GM23338 (cell line): ENCODE results near the gene ANKRD6. TPM values are rescaled to one million over a fixed set of nuclear protein-coding genes. Genes with fewer than 3 reads are reported as not detected.

Experiments used
- ATAC-seq: fragments of 200-7000 bp; cut with Tn5 transposase; 3 replicates; pipeline ENCODE4 v1.9.1; 2020
- DNase-seq: peaks from one replicate; pipeline ENCODE4 v3.0.0-alpha.2; 2015; ENCODE audit warnings: low spot score
- H2AFZ ChIP-seq: fragments of 200-600 bp; sonication (generic); 2 replicates; pipeline ENCODE4 v1.8.0; 2016; ENCODE audit warnings: antibody characterized with exemption, mild to moderate bottlenecking, moderate library complexity
- H3F3A ChIP-seq: fragments of 200-600 bp; sonication (generic); replicated peaks from 2 replicates; pipeline ENCODE4 v1.8.0; 2017; ENCODE audit warnings: antibody characterized with exemption, mixed run types, low read depth
- H3K27ac ChIP-seq: fragments of 200-600 bp; sonication (generic); 2 replicates; pipeline ENCODE4 v1.6.1; 2016; ENCODE audit warnings: low read depth
- H3K27me3 ChIP-seq: fragments of 200-600 bp; sonication (generic); 2 replicates; pipeline ENCODE4 v1.8.0; 2016; ENCODE audit warnings: mild to moderate bottlenecking, mixed run types, moderate library complexity; ENCODE audit not compliant: insufficient read depth
- H3K36me3 ChIP-seq: fragments of 200-600 bp; sonication (generic); 2 replicates; pipeline ENCODE4 v1.8.0; 2016; ENCODE audit warnings: mild to moderate bottlenecking; ENCODE audit not compliant: insufficient read depth
- H3K4me1 ChIP-seq: fragments of 200-600 bp; sonication (generic); 2 replicates; pipeline ENCODE4 v1.8.0; 2016; ENCODE audit warnings: mild to moderate bottlenecking, moderate library complexity; ENCODE audit not compliant: insufficient read depth
- H3K4me2 ChIP-seq: fragments of 200-600 bp; sonication (generic); 2 replicates; pipeline ENCODE4 v1.7.1; 2017; ENCODE audit warnings: mixed run types
- H3K4me3 ChIP-seq: fragments of 200-600 bp; sonication (generic); 2 replicates; pipeline ENCODE4 v1.6.1; 2016; ENCODE audit warnings: mixed run types
- H3K79me2 ChIP-seq: fragments of 200-600 bp; sonication (generic); replicated peaks from 2 replicates; pipeline ENCODE4 v1.8.0; 2017; ENCODE audit warnings: mild to moderate bottlenecking; ENCODE audit not compliant: insufficient read depth
- H3K9me2 ChIP-seq: fragments of 200-600 bp; sonication (generic); 2 replicates; pipeline ENCODE4 v1.8.0; 2017; ENCODE audit not compliant: insufficient read depth
- H4K20me1 ChIP-seq: fragments of 200-600 bp; sonication (generic); replicated peaks from 2 replicates; pipeline ENCODE4 v1.8.0; 2017; ENCODE audit warnings: mild to moderate bottlenecking; ENCODE audit not compliant: insufficient read depth
- H3K27ac Mint-ChIP-seq: 2 replicates; pipeline ENCODE4 v1.8.0; 2020; ENCODE audit warnings: inconsistent platforms, mild to moderate bottlenecking, moderate library complexity, mixed read lengths
- H3K27me3 Mint-ChIP-seq: 3 replicates; pipeline ENCODE4 v1.8.0; 2022; ENCODE audit warnings: low read depth, mild to moderate bottlenecking, moderate library complexity, mixed read lengths, inconsistent platforms; ENCODE audit not compliant: insufficient read depth, poor library complexity
- H3K36me3 Mint-ChIP-seq: 3 replicates; pipeline ENCODE4 v1.8.0; 2021; ENCODE audit warnings: low read depth, mild to moderate bottlenecking, inconsistent platforms, moderate library complexity, mixed read lengths
- H3K4me1 Mint-ChIP-seq: 3 replicates; pipeline ENCODE4 v1.8.0; 2020; ENCODE audit warnings: mild to moderate bottlenecking, inconsistent platforms, mixed read lengths
- H3K4me3 Mint-ChIP-seq: 3 replicates; pipeline ENCODE4 v1.8.0; 2021; ENCODE audit warnings: moderate library complexity, mild to moderate bottlenecking, inconsistent platforms, mixed read lengths
- H3K9me3 Mint-ChIP-seq: 3 replicates; pipeline ENCODE4 v1.8.0; 2020; ENCODE audit warnings: moderate library complexity, mild to moderate bottlenecking, inconsistent platforms, mixed read lengths
- CREB1 ChIP-seq: fragments of 250-450 bp; sonication (Bioruptor Pico); IDR thresholded peaks from 2 replicates; pipeline ENCODE4 v1.5.0; 2020; ENCODE audit warnings: low read depth, mild to moderate bottlenecking, moderate library complexity
- EZH2 ChIP-seq: fragments of 200-600 bp; sonication (generic); IDR thresholded peaks from one replicate; pipeline ENCODE4 v1.8.0; 2017; ENCODE audit warnings: antibody characterized with exemption, mild to moderate bottlenecking, low read depth; ENCODE audit not compliant: unreplicated experiment
- JUNB ChIP-seq: IDR thresholded peaks from one replicate; pipeline ENCODE4 v1.6.1; 2016; ENCODE audit warnings: antibody characterized with exemption; ENCODE audit not compliant: unreplicated experiment
- POLR2AphosphoS5 ChIP-seq: IDR thresholded peaks from 2 replicates; pipeline ENCODE4 v1.6.1; 2016; ENCODE audit warnings: antibody characterized with exemption, low read depth
- STAT1 ChIP-seq: IDR thresholded peaks from one replicate; pipeline ENCODE4 v1.6.1; 2016; ENCODE audit warnings: antibody characterized with exemption; ENCODE audit not compliant: unreplicated experiment
- ZNF114 ChIP-seq: fragments of 250-450 bp; sonication (Bioruptor Pico); IDR thresholded peaks from 2 replicates; pipeline ENCODE4 v1.5.0; 2020; ENCODE audit warnings: mild to moderate bottlenecking, moderate library complexity
- ZNF331 ChIP-seq: fragments of 250-450 bp; sonication (Bioruptor Pico); IDR thresholded peaks from 2 replicates; pipeline ENCODE4 v1.5.0; 2020; ENCODE audit warnings: low read depth, mild to moderate bottlenecking, moderate library complexity
- polyA plus RNA-seq: library from polyadenylated mRNA; unstranded; fragments of >200 nt; fragmentation: Nextera tagmentation; extraction: Ambion mirVana; gene quantifications from 2 replicates; pipeline ENCODE4 v1.2.1, GENCODE V29; 2016
- total RNA-seq: library from RNA; depleted of rRNA; stranded (reverse); fragments of >200 nt; shearing (Covaris generic); gene quantifications from 2 replicates; pipeline ENCODE4 v1.2.3, GENCODE V29; 2014
- TF ChIP-seq, protein P1 (sequence below): fragments of 250-450 bp; sonication (Bioruptor Pico); IDR thresholded peaks from 2 replicates; pipeline ENCODE4 v1.5.0; 2020; ENCODE audit warnings: mild to moderate bottlenecking, moderate library complexity
- TF ChIP-seq, protein P2 (sequence below), 2 experiments: fragments of 200-600 bp in 1 of 2; sonication (generic) in 1 of 2; conservative IDR thresholded peaks; 2 replicates each; pipeline versions ENCODE4 v1.5.1 to v1.6.1; 2016 to 2017; ENCODE audit warnings: antibody characterized with exemption in 2 of 2, low read depth in 2 of 2, mild to moderate bottlenecking in 2 of 2, moderate library complexity in 1 of 2

Gene ANKRD6
- total and polyA plus RNA-seq, 2 experiments from 2014 or later, result 3.2 to 9.2 TPM

DNA sequence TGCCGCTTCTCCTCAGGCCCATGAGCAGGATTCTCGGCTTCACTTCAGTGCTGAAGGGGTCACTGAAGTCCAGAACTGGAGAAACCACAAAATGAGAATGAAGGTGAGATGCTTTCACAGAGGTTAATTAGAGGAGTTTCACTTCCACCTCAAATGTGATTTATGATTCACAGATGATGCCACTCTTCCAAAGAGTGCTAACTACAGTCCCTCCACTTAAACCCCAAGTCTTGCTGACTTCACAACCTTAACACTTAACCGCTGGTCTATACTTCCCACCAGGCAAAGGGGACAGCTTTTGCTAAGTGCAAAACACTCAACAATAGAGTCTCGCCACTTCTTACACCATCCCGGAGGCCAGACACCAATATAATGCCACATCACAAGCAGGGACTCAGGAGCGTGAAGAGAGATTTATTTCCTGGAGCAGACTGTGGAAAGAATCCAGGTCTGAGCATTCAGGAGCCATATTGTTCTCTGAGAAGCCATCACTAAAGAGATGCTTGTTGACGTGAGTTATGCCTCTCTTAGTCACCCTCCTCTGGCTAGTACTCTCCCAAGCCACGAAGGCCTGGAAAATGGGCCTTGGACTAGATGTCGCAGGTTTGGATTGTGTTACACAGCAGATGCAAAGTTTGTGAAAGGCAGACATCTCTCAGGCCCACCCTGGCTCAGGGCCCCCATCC is 45.3 kb upstream of the ANKRD6 start:
- Mint-ChIP-seq H3K4me1 (peaks cover 7% of the 10 kb centered on the region; the same call in 2 of the 3 replicates), H3K27ac (no peak overlapping the region), H3K36me3 (no peaks in the 10 kb centered on the region), H3K4me3 (no peak overlapping the region), H3K27me3 (no peaks in the 10 kb centered on the region), H3K9me3 (no peaks in the 10 kb centered on the region)
- Histone ChIP-seq H3K4me1 (no peaks in the 10 kb centered on the region; the same call in 1 of the 2 replicates), H3K9me2 (no peaks in the 10 kb centered on the region; the same call in 1 of the 2 replicates), H3F3A (no peaks in the 10 kb centered on the region), H3K79me2 (peaks cover 3% of the 10 kb centered on the region; the same call in 1 of the 2 replicates), H2AFZ (no peak overlapping the region), H4K20me1 (no peaks in the 10 kb centered on the region; the same call in none of the 2 replicates), H3K36me3 (no peaks in the 10 kb centered on the region), H3K4me3 (no peak overlapping the region), H3K4me2 (no peak overlapping the region), H3K27ac (no peak overlapping the region), H3K27me3 (no peaks in the 10 kb centered on the region)
- ATAC-seq (no peak), DNase-seq (no peak)
- TF ChIP-seq ZNF331 (CRISPR knock-in tag), result no peak

DNA sequence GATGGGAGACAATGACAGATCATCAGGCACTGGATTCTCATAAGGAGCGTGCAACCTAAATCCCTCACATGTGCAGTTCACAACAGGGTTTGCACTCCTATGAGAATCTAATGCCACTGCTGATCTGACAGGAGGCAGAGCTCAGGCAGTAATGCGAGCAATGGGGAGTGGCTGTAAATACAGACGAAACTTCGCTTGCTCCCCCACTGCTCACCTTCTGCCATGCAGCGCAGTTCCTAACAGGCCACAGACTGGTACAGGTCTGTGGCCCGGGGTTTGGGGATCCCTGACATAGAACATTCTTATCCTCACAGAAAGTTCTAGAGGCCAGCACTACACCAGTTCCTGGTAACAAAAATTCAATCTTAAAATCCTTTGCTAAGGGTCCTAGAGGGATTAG is 44.1 kb upstream of the ANKRD6 start:
- Histone ChIP-seq H3K27ac (no peak overlapping the region), H3F3A (no peaks in the 10 kb centered on the region), H3K9me2 (no peaks in the 10 kb centered on the region; the same call in 1 of the 2 replicates), H3K4me1 (no peaks in the 10 kb centered on the region; the same call in 1 of the 2 replicates), H3K36me3 (no peaks in the 10 kb centered on the region), H4K20me1 (no peaks in the 10 kb centered on the region; the same call in none of the 2 replicates), H3K4me2 (no peak overlapping the region), H3K4me3 (no peak overlapping the region), H3K79me2 (peaks cover 3% of the 10 kb centered on the region; the same call in 1 of the 2 replicates), H2AFZ (no peak overlapping the region), H3K27me3 (no peaks in the 10 kb centered on the region)
- no peaks in the 10 kb centered on the region for H3K27me3 Mint-ChIP-seq
- H3K27ac Mint-ChIP-seq, result no peak overlapping the region
- ATAC-seq (no peak), DNase-seq (no peak)
- no peaks in the 10 kb centered on the region for H3K9me3 Mint-ChIP-seq
- TF ChIP-seq JUNB, result no peak
- TF ChIP-seq ZNF114 (CRISPR knock-in tag), result no peak
- TF ChIP-seq EZH2, result no peak
- TF ChIP-seq STAT1, result no peak
- TF ChIP-seq, protein P1, sequence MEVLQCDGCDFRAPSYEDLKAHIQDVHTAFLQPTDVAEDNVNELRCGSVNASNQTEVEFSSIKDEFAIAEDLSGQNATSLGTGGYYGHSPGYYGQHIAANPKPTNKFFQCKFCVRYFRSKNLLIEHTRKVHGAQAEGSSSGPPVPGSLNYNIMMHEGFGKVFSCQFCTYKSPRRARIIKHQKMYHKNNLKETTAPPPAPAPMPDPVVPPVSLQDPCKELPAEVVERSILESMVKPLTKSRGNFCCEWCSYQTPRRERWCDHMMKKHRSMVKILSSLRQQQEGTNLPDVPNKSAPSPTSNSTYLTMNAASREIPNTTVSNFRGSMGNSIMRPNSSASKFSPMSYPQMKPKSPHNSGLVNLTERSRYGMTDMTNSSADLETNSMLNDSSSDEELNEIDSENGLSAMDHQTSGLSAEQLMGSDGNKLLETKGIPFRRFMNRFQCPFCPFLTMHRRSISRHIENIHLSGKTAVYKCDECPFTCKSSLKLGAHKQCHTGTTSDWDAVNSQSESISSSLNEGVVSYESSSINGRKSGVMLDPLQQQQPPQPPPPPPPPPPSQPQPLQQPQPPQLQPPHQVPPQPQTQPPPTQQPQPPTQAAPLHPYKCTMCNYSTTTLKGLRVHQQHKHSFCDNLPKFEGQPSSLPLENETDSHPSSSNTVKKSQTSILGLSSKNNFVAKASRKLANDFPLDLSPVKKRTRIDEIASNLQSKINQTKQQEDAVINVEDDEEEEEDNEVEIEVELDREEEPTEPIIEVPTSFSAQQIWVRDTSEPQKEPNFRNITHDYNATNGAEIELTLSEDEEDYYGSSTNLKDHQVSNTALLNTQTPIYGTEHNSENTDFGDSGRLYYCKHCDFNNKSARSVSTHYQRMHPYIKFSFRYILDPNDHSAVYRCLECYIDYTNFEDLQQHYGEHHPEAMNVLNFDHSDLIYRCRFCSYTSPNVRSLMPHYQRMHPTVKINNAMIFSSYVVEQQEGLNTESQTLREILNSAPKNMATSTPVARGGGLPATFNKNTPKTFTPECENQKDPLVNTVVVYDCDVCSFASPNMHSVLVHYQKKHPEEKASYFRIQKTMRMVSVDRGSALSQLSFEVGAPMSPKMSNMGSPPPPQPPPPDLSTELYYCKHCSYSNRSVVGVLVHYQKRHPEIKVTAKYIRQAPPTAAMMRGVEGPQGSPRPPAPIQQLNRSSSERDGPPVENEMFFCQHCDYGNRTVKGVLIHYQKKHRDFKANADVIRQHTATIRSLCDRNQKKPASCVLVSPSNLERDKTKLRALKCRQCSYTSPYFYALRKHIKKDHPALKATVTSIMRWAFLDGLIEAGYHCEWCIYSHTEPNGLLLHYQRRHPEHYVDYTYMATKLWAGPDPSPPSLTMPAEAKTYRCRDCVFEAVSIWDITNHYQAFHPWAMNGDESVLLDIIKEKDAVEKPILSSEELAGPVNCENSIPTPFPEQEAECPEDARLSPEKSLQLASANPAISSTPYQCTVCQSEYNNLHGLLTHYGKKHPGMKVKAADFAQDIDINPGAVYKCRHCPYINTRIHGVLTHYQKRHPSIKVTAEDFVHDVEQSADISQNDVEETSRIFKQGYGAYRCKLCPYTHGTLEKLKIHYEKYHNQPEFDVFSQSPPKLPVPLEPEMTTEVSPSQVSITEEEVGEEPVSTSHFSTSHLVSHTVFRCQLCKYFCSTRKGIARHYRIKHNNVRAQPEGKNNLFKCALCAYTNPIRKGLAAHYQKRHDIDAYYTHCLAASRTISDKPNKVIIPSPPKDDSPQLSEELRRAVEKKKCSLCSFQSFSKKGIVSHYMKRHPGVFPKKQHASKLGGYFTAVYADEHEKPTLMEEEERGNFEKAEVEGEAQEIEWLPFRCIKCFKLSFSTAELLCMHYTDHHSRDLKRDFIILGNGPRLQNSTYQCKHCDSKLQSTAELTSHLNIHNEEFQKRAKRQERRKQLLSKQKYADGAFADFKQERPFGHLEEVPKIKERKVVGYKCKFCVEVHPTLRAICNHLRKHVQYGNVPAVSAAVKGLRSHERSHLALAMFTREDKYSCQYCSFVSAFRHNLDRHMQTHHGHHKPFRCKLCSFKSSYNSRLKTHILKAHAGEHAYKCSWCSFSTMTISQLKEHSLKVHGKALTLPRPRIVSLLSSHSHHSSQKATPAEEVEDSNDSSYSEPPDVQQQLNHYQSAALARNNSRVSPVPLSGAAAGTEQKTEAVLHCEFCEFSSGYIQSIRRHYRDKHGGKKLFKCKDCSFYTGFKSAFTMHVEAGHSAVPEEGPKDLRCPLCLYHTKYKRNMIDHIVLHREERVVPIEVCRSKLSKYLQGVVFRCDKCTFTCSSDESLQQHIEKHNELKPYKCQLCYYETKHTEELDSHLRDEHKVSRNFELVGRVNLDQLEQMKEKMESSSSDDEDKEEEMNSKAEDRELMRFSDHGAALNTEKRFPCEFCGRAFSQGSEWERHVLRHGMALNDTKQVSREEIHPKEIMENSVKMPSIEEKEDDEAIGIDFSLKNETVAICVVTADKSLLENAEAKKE (CRISPR knock-in tag), result no peak
- TF ChIP-seq, protein P2, sequence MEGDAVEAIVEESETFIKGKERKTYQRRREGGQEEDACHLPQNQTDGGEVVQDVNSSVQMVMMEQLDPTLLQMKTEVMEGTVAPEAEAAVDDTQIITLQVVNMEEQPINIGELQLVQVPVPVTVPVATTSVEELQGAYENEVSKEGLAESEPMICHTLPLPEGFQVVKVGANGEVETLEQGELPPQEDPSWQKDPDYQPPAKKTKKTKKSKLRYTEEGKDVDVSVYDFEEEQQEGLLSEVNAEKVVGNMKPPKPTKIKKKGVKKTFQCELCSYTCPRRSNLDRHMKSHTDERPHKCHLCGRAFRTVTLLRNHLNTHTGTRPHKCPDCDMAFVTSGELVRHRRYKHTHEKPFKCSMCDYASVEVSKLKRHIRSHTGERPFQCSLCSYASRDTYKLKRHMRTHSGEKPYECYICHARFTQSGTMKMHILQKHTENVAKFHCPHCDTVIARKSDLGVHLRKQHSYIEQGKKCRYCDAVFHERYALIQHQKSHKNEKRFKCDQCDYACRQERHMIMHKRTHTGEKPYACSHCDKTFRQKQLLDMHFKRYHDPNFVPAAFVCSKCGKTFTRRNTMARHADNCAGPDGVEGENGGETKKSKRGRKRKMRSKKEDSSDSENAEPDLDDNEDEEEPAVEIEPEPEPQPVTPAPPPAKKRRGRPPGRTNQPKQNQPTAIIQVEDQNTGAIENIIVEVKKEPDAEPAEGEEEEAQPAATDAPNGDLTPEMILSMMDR (conservative IDR thresholded peaks at IDR 0.05; ENCODE audit: low read depth in 2 of 2), result no peak
- no peak for TF ChIP-seq POLR2AphosphoS5
- no peak for TF ChIP-seq CREB1 (CRISPR knock-in tag)
- no peak overlapping the region for H3K4me3 Mint-ChIP-seq
- no peaks in the 10 kb centered on the region for H3K36me3 Mint-ChIP-seq
- peaks cover 7% of the 10 kb centered on the region; the same call in 2 of the 3 replicates for H3K4me1 Mint-ChIP-seq
